HG03108 (cell line): ENCODE data around the gene APC.

Experiments used
- ATAC-seq: cut with Tn5 transposase; IDR thresholded peaks from one replicate; pipeline ENCODE4 v1.9.1; 2021; ENCODE audit warnings: moderate library complexity; ENCODE audit not compliant: unreplicated experiment

Gene APC

DNA sequence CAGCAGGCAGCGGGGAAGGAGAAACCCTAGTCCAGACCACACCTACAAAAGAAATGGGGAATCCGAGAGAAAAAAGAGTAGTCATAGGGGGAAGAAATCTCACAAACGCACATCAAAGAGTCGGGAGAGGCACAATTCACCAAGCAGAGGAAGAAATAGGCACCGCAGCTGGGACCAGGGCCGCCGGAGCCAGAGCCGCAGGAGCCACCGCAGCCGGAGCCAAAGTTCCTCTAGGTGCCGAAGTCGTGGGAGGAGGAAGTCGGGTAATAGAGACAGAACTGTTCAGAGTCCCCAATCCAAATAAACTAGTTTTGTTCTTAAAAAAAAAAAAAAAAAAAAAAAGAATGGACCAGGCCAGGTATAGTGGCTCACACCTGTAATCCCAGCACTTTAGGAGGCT, 155.1 kb downstream of the APC start:
- no peak for ATAC-seq

DNA sequence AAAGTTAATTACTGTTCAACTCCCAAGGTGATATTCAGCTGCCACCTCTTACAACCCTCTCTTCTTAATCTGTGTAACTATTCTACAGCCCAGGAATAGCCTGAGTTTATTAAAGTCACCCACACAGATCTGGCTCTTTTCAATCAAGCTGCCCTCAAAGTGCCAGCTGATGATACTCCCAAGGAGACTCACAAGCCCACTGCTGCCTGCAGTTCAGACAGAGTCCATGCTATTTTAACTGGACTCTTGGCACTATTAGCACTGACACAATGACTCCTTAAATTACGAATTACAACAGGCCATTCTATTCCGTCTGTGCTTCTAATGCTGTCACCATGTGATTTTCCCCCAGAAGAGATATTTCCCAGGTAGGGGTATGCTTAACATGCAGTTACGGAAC, 158.0 kb downstream of the APC start:
- no peak for ATAC-seq
